ENCODE measurements around the gene PTPN6.

PTPN6 gene

DNA sequence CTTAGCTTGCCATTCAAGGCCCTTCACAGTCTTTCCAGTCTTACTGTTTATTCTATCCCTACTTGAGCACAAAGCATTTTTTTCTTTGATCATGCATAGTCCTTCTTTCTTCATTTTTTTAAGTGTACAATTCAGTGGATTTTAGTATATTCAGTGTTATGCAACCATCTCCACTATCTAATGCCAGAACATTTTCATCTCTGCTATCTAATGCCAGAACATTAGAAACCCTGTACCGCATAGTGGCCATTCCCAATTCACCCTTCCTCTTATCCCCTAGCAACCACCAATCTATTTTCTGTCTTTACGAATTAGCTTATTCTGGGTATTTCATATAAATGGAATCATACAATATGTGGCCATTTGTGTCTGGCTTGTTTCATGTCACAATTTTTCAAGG is 53.7 kb downstream of the PTPN6 start:
- H3K27ac ChIP-seq (replicated peaks), result no peak overlapping the region
- TF ChIP-seq SPI1 (IDR thresholded peaks at IDR 0.05; ENCODE audit: borderline replicate concordance, low read depth), result no peak
- TF ChIP-seq, protein P1, sequence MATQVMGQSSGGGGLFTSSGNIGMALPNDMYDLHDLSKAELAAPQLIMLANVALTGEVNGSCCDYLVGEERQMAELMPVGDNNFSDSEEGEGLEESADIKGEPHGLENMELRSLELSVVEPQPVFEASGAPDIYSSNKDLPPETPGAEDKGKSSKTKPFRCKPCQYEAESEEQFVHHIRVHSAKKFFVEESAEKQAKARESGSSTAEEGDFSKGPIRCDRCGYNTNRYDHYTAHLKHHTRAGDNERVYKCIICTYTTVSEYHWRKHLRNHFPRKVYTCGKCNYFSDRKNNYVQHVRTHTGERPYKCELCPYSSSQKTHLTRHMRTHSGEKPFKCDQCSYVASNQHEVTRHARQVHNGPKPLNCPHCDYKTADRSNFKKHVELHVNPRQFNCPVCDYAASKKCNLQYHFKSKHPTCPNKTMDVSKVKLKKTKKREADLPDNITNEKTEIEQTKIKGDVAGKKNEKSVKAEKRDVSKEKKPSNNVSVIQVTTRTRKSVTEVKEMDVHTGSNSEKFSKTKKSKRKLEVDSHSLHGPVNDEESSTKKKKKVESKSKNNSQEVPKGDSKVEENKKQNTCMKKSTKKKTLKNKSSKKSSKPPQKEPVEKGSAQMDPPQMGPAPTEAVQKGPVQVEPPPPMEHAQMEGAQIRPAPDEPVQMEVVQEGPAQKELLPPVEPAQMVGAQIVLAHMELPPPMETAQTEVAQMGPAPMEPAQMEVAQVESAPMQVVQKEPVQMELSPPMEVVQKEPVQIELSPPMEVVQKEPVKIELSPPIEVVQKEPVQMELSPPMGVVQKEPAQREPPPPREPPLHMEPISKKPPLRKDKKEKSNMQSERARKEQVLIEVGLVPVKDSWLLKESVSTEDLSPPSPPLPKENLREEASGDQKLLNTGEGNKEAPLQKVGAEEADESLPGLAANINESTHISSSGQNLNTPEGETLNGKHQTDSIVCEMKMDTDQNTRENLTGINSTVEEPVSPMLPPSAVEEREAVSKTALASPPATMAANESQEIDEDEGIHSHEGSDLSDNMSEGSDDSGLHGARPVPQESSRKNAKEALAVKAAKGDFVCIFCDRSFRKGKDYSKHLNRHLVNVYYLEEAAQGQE (IDR thresholded peaks at IDR 0.05; ENCODE audit: insufficient replicate concordance, low read depth), result no peak
- TF ChIP-seq, protein P2, sequence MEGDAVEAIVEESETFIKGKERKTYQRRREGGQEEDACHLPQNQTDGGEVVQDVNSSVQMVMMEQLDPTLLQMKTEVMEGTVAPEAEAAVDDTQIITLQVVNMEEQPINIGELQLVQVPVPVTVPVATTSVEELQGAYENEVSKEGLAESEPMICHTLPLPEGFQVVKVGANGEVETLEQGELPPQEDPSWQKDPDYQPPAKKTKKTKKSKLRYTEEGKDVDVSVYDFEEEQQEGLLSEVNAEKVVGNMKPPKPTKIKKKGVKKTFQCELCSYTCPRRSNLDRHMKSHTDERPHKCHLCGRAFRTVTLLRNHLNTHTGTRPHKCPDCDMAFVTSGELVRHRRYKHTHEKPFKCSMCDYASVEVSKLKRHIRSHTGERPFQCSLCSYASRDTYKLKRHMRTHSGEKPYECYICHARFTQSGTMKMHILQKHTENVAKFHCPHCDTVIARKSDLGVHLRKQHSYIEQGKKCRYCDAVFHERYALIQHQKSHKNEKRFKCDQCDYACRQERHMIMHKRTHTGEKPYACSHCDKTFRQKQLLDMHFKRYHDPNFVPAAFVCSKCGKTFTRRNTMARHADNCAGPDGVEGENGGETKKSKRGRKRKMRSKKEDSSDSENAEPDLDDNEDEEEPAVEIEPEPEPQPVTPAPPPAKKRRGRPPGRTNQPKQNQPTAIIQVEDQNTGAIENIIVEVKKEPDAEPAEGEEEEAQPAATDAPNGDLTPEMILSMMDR (IDR thresholded peaks at IDR 0.05; ENCODE audit: insufficient read depth, low read length), result no peak
- no peak for TF ChIP-seq GABPA (IDR thresholded peaks at IDR 0.05; ENCODE audit: low read depth)
- no peak for TF ChIP-seq POLR2AphosphoS5 (IDR thresholded peaks at IDR 0.05; ENCODE audit: low read depth)
- H3K27me3 ChIP-seq (ENCODE audit: insufficient read depth, poor library complexity, severe bottlenecking), result no peaks in the 10 kb centered on the region
- no peak for DNase-seq (ENCODE audit: low read depth in 1 of 2, low spot score in 1 of 2)
- H3K4me3 ChIP-seq (replicated peaks; ENCODE audit: insufficient read depth, low read length), result no peak overlapping the region

DNA sequence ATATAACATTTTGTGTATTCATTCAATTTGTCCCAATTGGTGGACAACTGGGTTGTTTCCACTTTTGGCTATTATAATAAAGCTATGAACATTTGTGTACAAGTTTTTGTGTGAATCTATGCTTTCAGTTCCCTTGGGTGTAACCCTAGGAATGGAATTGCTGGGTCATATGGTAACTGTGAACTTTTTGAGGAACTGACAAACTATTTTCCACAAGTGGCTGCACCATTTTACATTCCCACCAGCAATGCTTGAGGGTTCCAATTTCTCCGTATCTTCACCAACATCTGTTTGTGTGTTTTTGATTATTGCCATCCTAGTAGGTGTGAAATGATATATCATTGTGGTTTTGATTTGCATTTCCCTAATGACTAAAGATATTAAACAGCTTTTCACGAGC is 54.2 kb downstream of the PTPN6 start:
- Histone ChIP-seq H3K4me3 (replicated peaks; ENCODE audit: insufficient read depth, low read length) (no peak overlapping the region), H3K27ac (replicated peaks) (no peak overlapping the region), H3K27me3 (ENCODE audit: insufficient read depth, poor library complexity, severe bottlenecking) (no peaks in the 10 kb centered on the region)
- no peak for DNase-seq (ENCODE audit: low read depth in 1 of 2, low spot score in 1 of 2)
- TF ChIP-seq GABPA (IDR thresholded peaks at IDR 0.05; ENCODE audit: low read depth), result no peak
- TF ChIP-seq, protein P1 (IDR thresholded peaks at IDR 0.05; ENCODE audit: insufficient replicate concordance, low read depth), result no peak
- TF ChIP-seq SPI1 (IDR thresholded peaks at IDR 0.05; ENCODE audit: borderline replicate concordance, low read depth), result peak; percentile 58; the same call in 1 of the 2 replicates

DNA sequence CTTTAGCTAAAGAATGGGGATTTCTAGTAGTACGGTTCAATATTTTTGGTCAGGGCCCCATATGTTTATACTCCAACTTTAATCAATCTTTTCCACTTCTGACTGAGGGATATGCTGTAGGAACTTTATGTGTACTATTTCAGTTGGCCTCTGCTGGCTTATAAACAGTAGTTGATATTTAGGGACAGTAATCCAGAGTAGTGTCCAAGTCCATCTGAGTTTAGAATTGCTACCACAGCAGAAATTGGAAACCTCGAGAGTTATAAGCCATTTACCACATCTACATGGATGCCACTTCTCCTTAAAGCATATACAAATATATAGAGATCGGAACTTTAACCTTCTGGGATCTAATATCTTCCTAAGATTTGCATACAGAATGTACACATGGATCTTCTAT is 55.5 kb downstream of the PTPN6 start:
- no peak for DNase-seq (ENCODE audit: low read depth in 1 of 2, low spot score in 1 of 2)
- TF ChIP-seq POLR2AphosphoS5 (IDR thresholded peaks at IDR 0.05; ENCODE audit: low read depth) (no peak), SPI1 (IDR thresholded peaks at IDR 0.05; ENCODE audit: borderline replicate concordance, low read depth) (no peak), GABPA (IDR thresholded peaks at IDR 0.05; ENCODE audit: low read depth) (no peak)
- TF ChIP-seq, protein P2 (IDR thresholded peaks at IDR 0.05; ENCODE audit: insufficient read depth, low read length), result no peak
- TF ChIP-seq, protein P1 (IDR thresholded peaks at IDR 0.05; ENCODE audit: insufficient replicate concordance, low read depth), result no peak
- no peak overlapping the region for H3K27ac ChIP-seq (replicated peaks)

More for the DNA sequence above, 55.5 kb downstream of the PTPN6 start:
- H3K4me3 ChIP-seq (replicated peaks; ENCODE audit: insufficient read depth, low read length), result no peak overlapping the region
- no peaks in the 10 kb centered on the region for H3K27me3 ChIP-seq (ENCODE audit: insufficient read depth, poor library complexity, severe bottlenecking)
